Liver (tissue), 9 donors: ENCODE results near the gene TPSB2. TPM values are rescaled to one million over a fixed set of nuclear protein-coding genes. Genes with fewer than 3 reads are reported as not detected.

ENCODE experiments used
- DNase-seq: peaks from one replicate; pipeline ENCODE4 v3.0.0-alpha.2; 2017; ENCODE audit warnings: low spot score
- H3K27ac ChIP-seq, 2 donors: one replicate each; pipeline ENCODE4 v1.7.0; 2013; ENCODE audit warnings: inconsistent platforms in 2 of 2, low read length in 2 of 2, control low read depth in 1 of 2, low read depth in 1 of 2, mild to moderate bottlenecking in 1 of 2
- H3K27me3 ChIP-seq, 4 donors: one replicate each; pipeline versions ENCODE4 v1.6.1 to v1.7.0; 2013; ENCODE audit warnings: low read length in 3 of 4, inconsistent platforms in 1 of 4, mild to moderate bottlenecking in 1 of 4, moderate library complexity in 1 of 4; ENCODE audit not compliant: control insufficient read depth in 4 of 4, insufficient read depth in 4 of 4
- H3K36me3 ChIP-seq, 4 donors: one replicate each; pipeline versions ENCODE4 v1.6.1 to v1.7.0; 2013; ENCODE audit warnings: low read length in 3 of 4, mild to moderate bottlenecking in 3 of 4, low read depth in 1 of 4, moderate library complexity in 1 of 4; ENCODE audit not compliant: control insufficient read depth in 4 of 4, insufficient read depth in 3 of 4
- H3K4me1 ChIP-seq, 4 donors: one replicate each; pipeline versions ENCODE4 v1.6.1 to v1.7.0; 2013; ENCODE audit warnings: low read length in 3 of 4, mild to moderate bottlenecking in 3 of 4, moderate library complexity in 1 of 4; ENCODE audit not compliant: control insufficient read depth in 4 of 4, insufficient read depth in 4 of 4
- H3K4me3 ChIP-seq, 3 donors: one replicate each; pipeline versions ENCODE4 v1.6.1 to v1.7.0; 2013; ENCODE audit warnings: low read length in 3 of 3, control low read depth in 1 of 3, low read depth in 1 of 3, mild to moderate bottlenecking in 1 of 3
- H3K9ac ChIP-seq, 2 donors: one replicate each; pipeline ENCODE4 v1.7.0; 2013; ENCODE audit warnings: low read length in 2 of 2, mild to moderate bottlenecking in 2 of 2, moderate library complexity in 2 of 2, control low read depth in 1 of 2, low read depth in 1 of 2
- H3K9me3 ChIP-seq, 4 donors: one replicate each; pipeline versions ENCODE4 v1.6.1 to v1.7.0; 2013; ENCODE audit warnings: low read length in 3 of 4; ENCODE audit not compliant: control insufficient read depth in 4 of 4
- CTCF ChIP-seq: fragments of 150-350 bp; IDR thresholded peaks from 2 replicates; pipeline ENCODE4 v1.5.1; 2017; ENCODE audit warnings: improper control_type of control experiment, low read depth, low read length; ENCODE audit not compliant: missing input control
- FOXA1 ChIP-seq: IDR thresholded peaks from 2 replicates; pipeline ENCODE4 v1.6.1; 2016; ENCODE audit warnings: antibody characterized with exemption
- FOXA2 ChIP-seq: IDR thresholded peaks from 2 replicates; pipeline ENCODE4 v1.6.1; 2016; ENCODE audit warnings: antibody characterized with exemption
- GABPA ChIP-seq, 2 donors: IDR thresholded peaks in 1 of 2; conservative IDR thresholded peaks in 1 of 2; 2 replicates each; pipeline ENCODE4 v1.6.1; 2016; ENCODE audit warnings: antibody characterized with exemption in 2 of 2, mild to moderate bottlenecking in 1 of 2, moderate library complexity in 1 of 2
- JUND ChIP-seq, 2 donors: IDR thresholded peaks; 2 replicates each; pipeline ENCODE4 v1.6.1; 2016; ENCODE audit warnings: antibody characterized with exemption in 2 of 2
- MAX ChIP-seq: IDR thresholded peaks from 2 replicates; pipeline ENCODE4 v1.6.1; 2016; ENCODE audit warnings: antibody characterized with exemption
- RAD21 ChIP-seq, 2 donors: IDR thresholded peaks; 2 replicates each; pipeline ENCODE4 v1.6.1; 2016; ENCODE audit warnings: antibody characterized with exemption in 2 of 2, mild to moderate bottlenecking in 2 of 2
- REST ChIP-seq: IDR thresholded peaks from 2 replicates; pipeline ENCODE4 v1.6.1; 2016; ENCODE audit warnings: antibody characterized with exemption, mild to moderate bottlenecking
- RXRA ChIP-seq, 2 donors: IDR thresholded peaks; 2 replicates each; pipeline ENCODE4 v1.6.1; 2017 to 2018; ENCODE audit warnings: antibody characterized with exemption in 2 of 2, mild to moderate bottlenecking in 1 of 2
- SP1 ChIP-seq: IDR thresholded peaks from 2 replicates; pipeline ENCODE4 v1.6.1; 2018; ENCODE audit warnings: antibody characterized with exemption, mild to moderate bottlenecking
- YY1 ChIP-seq: IDR thresholded peaks from 2 replicates; pipeline ENCODE4 v1.6.1; 2016; ENCODE audit warnings: antibody characterized with exemption, mild to moderate bottlenecking
- WGBS: extraction: QIAGEN DNeasy Blood & Tissue Kit; methylation state at CpG from one replicate; pipeline ENCODE4 v1.1.7; 2013; 5-methylcytosine and 5-hydroxymethylcytosine counted together
- polyA plus RNA-seq, 2 donors: library from polyadenylated mRNA; stranded (reverse) in 1 of 2; unstranded in 1 of 2; fragments of 200-250 nt in 1 of 2; fragments of >200 nt in 1 of 2; fragmentation: Nextera tagmentation in 1 of 2; extraction: Ambion mirVana in 1 of 2; gene quantifications; one replicate each; pipeline versions ENCODE4 v1.2.1 to v1.2.3, GENCODE V29; 2013 to 2015
- total RNA-seq, 2 donors: library from RNA; depleted of rRNA; stranded (reverse); fragments of >200 nt; gene quantifications; one replicate each; pipeline ENCODE4 v1.2.3, GENCODE V29; 2014
- TF ChIP-seq, protein P1 (sequence below): IDR thresholded peaks from 2 replicates; pipeline ENCODE4 v1.6.1; 2016; ENCODE audit warnings: antibody characterized with exemption
- donor health status: healthy.
- donor health status: healthy.
- donor health status: healthy.
- donor health status: healthy.
- donor health status: healthy.

The TPSB2 gene
- total and polyA plus RNA-seq, 4 donors, result 0.09 to 12.7 (median 0.45) TPM

DNA sequence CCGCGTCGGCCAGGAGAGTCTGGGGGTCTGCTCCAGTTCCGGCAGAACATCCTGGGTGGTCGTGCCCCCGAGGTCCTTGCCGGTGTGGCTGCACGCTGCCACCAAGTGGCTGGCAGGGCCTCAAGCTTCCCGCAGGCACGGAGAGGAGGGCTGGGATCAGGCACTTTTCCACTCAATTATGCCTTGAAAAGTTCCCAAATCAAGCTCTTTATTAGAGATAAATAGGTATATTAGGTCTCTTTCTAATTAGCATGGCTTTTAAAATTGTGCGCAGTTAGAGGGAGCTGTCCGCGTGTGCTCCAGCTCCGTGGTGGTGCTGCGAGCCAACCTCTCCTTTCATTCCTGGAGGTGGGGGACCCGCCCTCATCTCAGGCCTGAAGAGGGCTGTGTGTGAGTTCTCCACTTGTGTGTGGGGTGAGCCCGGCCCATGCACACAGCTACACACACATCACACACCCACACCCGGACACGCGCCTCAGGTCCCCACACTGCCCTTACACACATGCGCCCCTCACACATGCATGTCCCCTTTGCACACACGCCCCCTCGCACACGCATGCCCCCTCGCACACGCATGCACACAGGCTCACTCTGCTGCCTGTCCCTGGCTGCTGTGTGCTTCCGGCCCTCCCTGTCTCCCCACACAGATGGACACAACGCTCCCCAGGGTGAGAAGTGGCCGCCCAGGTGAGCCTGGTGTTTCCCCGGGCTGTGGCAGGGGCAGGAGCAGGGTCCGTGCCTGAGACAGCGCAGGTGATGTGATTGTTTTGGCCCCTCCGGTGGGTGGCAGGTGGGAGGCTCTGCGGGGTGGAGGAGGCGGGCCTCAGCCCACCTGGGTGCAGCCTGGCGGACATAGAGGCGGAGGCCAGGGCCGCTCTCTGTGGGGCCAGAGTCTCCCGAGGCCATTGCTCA is 48.3 kb downstream of the TPSB2 start:
- Histone ChIP-seq H3K4me3 (peak overlapping the region in 1 of 3 donors; percentile 16), H3K9ac (no peak overlapping the region)
- no peak for DNase-seq

GRCh38 chr16:1180549-1181403 is 49.2 kb downstream of the TPSB2 start:
- 49% methylated on average over 38 of the region's 38 CpGs for WGBS
- Histone ChIP-seq H3K9me3 (no peaks in the 10 kb centered on the region), H3K27me3 (no peaks in the 10 kb centered on the region), H3K4me3 (no peak overlapping the region), H3K4me1 (peaks cover 23 to 52% (median 38%) of the 10 kb centered on the region in 4 donors), H3K36me3 (no peaks in the 10 kb centered on the region), H3K9ac (no peak overlapping the region), H3K27ac (peak overlapping the region in 1 of 2 donors; percentile 19)
- no peak for DNase-seq
- TF ChIP-seq YY1 (no peak), RXRA (IDR thresholded peaks at IDR 0.05) (no peak), SP1 (no peak), MAX (no peak), RAD21 (IDR thresholded peaks at IDR 0.05) (no peak), REST (no peak), JUND (IDR thresholded peaks at IDR 0.05) (no peak), CTCF (no peak), GABPA (IDR thresholded peaks at IDR 0.05 in 1 of 2, conservative IDR thresholded peaks at IDR 0.05 in 1 of 2) (no peak)
- TF ChIP-seq, protein P1, sequence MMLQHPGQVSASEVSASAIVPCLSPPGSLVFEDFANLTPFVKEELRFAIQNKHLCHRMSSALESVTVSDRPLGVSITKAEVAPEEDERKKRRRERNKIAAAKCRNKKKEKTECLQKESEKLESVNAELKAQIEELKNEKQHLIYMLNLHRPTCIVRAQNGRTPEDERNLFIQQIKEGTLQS, result no peak

More for the DNA sequence above, 48.3 kb downstream of the TPSB2 start:
- Histone ChIP-seq H3K27me3 (no peaks in the 10 kb centered on the region), H3K4me1 (peaks cover 23 to 52% (median 36%) of the 10 kb centered on the region in 4 donors), H3K27ac (peak overlapping the region; percentile 72 to 89), H3K9me3 (no peaks in the 10 kb centered on the region), H3K36me3 (peaks cover 0 to 2% (median 0%) of the 10 kb centered on the region in 4 donors)
- WGBS, result 41% methylated on average over 39 of the region's 39 CpGs
- TF ChIP-seq FOXA2, result no peak
- TF ChIP-seq FOXA1, result no peak
- TF ChIP-seq CTCF, result peak; percentile 6
